Peyer's patch (tissue), 4 donors: ENCODE measurements around the gene GGA3.

Experiments used
- CTCF ChIP-seq, 6 experiments: fragments of 450-650 bp in 4 of 6; fragments of 200-600 bp in 2 of 6; sonication (generic) in 1 of 6; IDR thresholded peaks; one replicate each; pipeline ENCODE4 v1.5.1; 2017 to 2019; ENCODE audit warnings: antibody characterized with exemption in 6 of 6, mild to moderate bottlenecking in 3 of 6, moderate library complexity in 1 of 6
- POLR2A ChIP-seq, 2 donors: fragments of 450-650 bp; IDR thresholded peaks; one replicate each; pipeline ENCODE4 v1.5.1; 2017; ENCODE audit warnings: antibody characterized with exemption in 2 of 2, mild to moderate bottlenecking in 2 of 2, moderate library complexity in 2 of 2

- TF ChIP-seq CTCF (IDR thresholded peaks at IDR 0.05) (no peak), POLR2A (IDR thresholded peaks at IDR 0.05) (no peak)
Observed at GRCh38 chr17:75228305-75228704, 33.1 kb downstream of the GGA3 start.
